Smooth muscle cell (in vitro differentiated cells): ENCODE measurements around the gene PIPOX. TPM values are rescaled to one million over a fixed set of nuclear protein-coding genes. Genes with fewer than 3 reads are reported as not detected.

Experiments
- DNase-seq: peaks from one replicate; lab custom pipeline; 2025; ENCODE audit not compliant: unreplicated experiment; lab: John Stamatoyannopoulos, UW
- H2AFZ ChIP-seq: fragments of 200-600 bp; sonication (generic); 2 replicates; pipeline ENCODE4 v1.6.0; 2016; ENCODE audit warnings: antibody characterized with exemption, low read depth, mild to moderate bottlenecking
- H3F3A ChIP-seq: fragments of 200-600 bp; sonication (generic); 2 replicates; pipeline ENCODE4 v1.6.0; 2017; ENCODE audit warnings: antibody characterized with exemption, low read depth
- H3K27ac ChIP-seq: fragments of 200-600 bp; sonication (generic); 2 replicates; pipeline ENCODE4 v1.5.1; 2016; ENCODE audit warnings: low read depth, mild to moderate bottlenecking
- H3K27me3 ChIP-seq: fragments of 200-600 bp; sonication (generic); 2 replicates; pipeline ENCODE4 v1.6.1; 2016; ENCODE audit warnings: low read depth, mild to moderate bottlenecking
- H3K36me3 ChIP-seq: fragments of 200-600 bp; sonication (generic); 2 replicates; pipeline ENCODE4 v1.5.1; 2016; ENCODE audit warnings: low read depth
- H3K4me1 ChIP-seq: fragments of 200-600 bp; sonication (generic); 2 replicates; pipeline ENCODE4 v1.5.1; 2016; ENCODE audit warnings: low read depth
- H3K4me2 ChIP-seq: fragments of 200-600 bp; sonication (generic); 2 replicates; pipeline ENCODE4 v1.6.0; 2016; ENCODE audit warnings: mild to moderate bottlenecking
- H3K4me3 ChIP-seq: fragments of 200-600 bp; sonication (generic); 2 replicates; pipeline ENCODE4 v1.5.1; 2016; ENCODE audit warnings: mild to moderate bottlenecking
- H3K79me2 ChIP-seq: fragments of 200-600 bp; sonication (generic); 2 replicates; pipeline ENCODE4 v1.6.0; 2016; ENCODE audit warnings: low read depth, mild to moderate bottlenecking
- H3K9ac ChIP-seq: fragments of 200-600 bp; sonication (generic); 2 replicates; pipeline ENCODE4 v1.6.0; 2016; ENCODE audit warnings: low read depth
- H3K9me3 ChIP-seq: fragments of 200-600 bp; sonication (generic); replicated peaks from 2 replicates; pipeline ENCODE4 v1.5.1; 2016; ENCODE audit warnings: low read depth
- H4K20me1 ChIP-seq: fragments of 200-600 bp; sonication (generic); 2 replicates; pipeline ENCODE4 v1.6.0; 2016; ENCODE audit warnings: low read depth
- CTCF ChIP-seq: fragments of 200-600 bp; sonication (generic); IDR thresholded peaks from 2 replicates; pipeline ENCODE4 v1.5.1; 2017; ENCODE audit warnings: borderline replicate concordance, mild to moderate bottlenecking, antibody characterized with exemption; ENCODE audit not compliant: insufficient read depth, poor library complexity, severe bottlenecking
- WGBS: methylation state at CpG from one replicate; pipeline ENCODE4 v1.1.7; 2016; ENCODE audit warnings: low lambda C conversion rate; 5-methylcytosine and 5-hydroxymethylcytosine counted together
- polyA plus RNA-seq: library from polyadenylated mRNA; unstranded; fragments of >200 nt; fragmentation: Nextera tagmentation; extraction: Ambion mirVana; gene quantifications from 2 replicates; pipeline ENCODE4 v1.2.1, GENCODE V29; 2016
- total RNA-seq: library from RNA; depleted of rRNA; stranded (reverse); fragments of >200 nt; gene quantifications from 2 replicates; pipeline ENCODE4 v1.2.3, GENCODE V29; 2014

Gene PIPOX
- total and polyA plus RNA-seq, 2 experiments from 2014 or later, result 0.63 to 1.3 TPM

DNA sequence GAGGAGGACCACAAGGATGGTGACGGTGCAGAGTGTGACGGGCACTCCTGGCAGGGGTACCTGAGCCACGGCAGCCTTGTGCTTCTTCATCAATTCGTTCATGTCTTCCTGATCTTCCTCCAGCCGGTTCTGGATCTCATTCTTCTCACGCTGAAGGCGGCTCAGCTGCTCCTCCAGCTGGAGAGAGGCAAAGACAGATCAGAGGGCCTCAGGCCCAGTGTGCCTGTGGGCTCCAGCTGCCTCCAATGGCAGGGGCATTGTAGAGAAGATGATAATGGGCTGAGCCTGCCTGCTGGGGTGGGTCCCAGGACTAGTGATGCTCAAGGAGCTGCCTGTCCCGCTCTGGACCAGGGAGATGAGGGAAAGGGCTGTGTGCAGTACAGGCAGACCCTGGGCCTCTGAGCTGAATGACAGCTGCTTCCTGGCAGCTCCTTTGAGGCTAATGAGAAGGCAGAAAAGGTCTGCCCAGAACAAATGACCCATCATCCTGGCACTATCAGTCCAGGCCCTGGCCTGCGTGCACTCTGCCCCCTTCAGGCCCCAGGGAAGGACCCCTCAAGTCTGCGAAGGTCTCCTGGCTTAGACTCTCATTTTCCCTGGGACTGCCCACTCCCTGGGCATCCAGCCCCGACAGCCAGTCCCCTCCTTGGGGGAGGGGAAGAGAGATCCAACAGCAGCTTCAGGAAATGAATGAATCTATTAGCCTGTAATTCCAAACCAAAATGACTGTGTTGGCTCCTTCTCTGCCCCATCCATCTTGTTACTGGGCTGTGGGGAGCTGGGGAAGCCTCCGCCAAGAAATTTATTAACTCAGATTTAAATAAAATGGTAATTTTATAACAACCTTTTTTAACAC lies 48.0 kb downstream of the PIPOX start:
- no peaks in the 10 kb centered on the region for H3K4me1 ChIP-seq
- H3K27me3 ChIP-seq, result no peaks in the 10 kb centered on the region
- TF ChIP-seq CTCF, result no peak
- no peaks in the 10 kb centered on the region for H3K9me3 ChIP-seq
- no peaks in the 10 kb centered on the region for H3F3A ChIP-seq
- H2AFZ ChIP-seq, result no peak overlapping the region
- no peak overlapping the region for H3K9ac ChIP-seq
- DNase-seq, result no peak
- 81% methylated on average over 12 of the region's 12 CpGs for WGBS
- no peak overlapping the region for H3K4me3 ChIP-seq
- no peaks in the 10 kb centered on the region for H4K20me1 ChIP-seq
- no peak overlapping the region for H3K27ac ChIP-seq
- no peaks in the 10 kb centered on the region for H3K79me2 ChIP-seq
- H3K36me3 ChIP-seq, result no peaks in the 10 kb centered on the region
- no peak overlapping the region for H3K4me2 ChIP-seq

DNA sequence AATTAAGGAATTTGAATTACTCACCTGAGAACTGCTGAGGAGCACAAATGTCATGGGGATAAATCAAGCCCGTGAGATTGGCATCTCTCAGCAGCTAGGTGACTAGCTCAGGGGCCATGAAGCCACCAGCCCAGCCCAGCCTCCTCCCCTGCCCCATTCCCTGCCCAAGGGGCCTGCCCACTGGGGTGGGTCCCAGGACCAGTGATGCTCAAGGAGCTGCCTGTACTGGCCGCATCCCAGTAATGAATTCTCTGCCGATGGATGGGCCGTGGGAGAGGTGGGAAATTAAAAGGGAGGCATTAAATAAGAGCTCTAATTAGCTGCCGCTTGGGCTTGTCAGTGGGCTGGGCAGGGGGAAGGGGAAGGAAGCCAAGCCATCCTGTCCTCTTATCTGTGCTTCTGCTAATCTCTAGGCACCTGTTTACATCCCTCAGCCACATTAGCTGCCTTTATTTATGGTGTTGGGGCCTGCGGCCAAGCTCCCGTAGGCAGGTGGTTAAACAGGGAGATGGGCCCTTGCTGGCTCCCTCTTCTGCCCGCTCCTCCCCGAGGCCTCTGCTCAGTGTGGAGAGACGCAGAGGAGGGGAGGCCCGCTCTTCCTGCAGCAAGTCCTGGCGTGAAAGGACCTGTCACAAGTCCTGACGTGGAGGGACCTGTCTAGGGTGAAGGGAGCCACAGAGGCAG lies 48.8 kb downstream of the PIPOX start:
- Histone ChIP-seq H4K20me1 (no peaks in the 10 kb centered on the region), H3K9me3 (no peaks in the 10 kb centered on the region), H3K27ac (no peak overlapping the region), H3K4me3 (no peak overlapping the region), H3K4me2 (no peak overlapping the region), H2AFZ (no peak overlapping the region), H3F3A (no peaks in the 10 kb centered on the region), H3K79me2 (no peaks in the 10 kb centered on the region), H3K9ac (no peak overlapping the region), H3K27me3 (no peaks in the 10 kb centered on the region), H3K36me3 (no peaks in the 10 kb centered on the region), H3K4me1 (no peaks in the 10 kb centered on the region)
- no peak for DNase-seq
- whole genome bisulfite sequencing, result 88% methylated on average over 13 of the region's 13 CpGs
- TF ChIP-seq CTCF, result no peak

GRCh38 chr17:29093090-29093871 lies 50.3 kb downstream of the PIPOX start:
- no peak for TF ChIP-seq CTCF
- Histone ChIP-seq H3K79me2 (no peaks in the 10 kb centered on the region), H3F3A (no peaks in the 10 kb centered on the region), H2AFZ (no peak overlapping the region), H3K9ac (no peak overlapping the region), H3K27ac (no peak overlapping the region), H3K4me3 (no peak overlapping the region), H3K4me1 (no peaks in the 10 kb centered on the region), H4K20me1 (no peaks in the 10 kb centered on the region), H3K36me3 (no peaks in the 10 kb centered on the region), H3K27me3 (no peaks in the 10 kb centered on the region), H3K4me2 (no peak overlapping the region), H3K9me3 (no peaks in the 10 kb centered on the region)
- no peak for DNase-seq
- 97% methylated on average over 20 of the region's 20 CpGs for WGBS
